ENCODE measurements around the gene GALK1.

Gene GALK1

DNA sequence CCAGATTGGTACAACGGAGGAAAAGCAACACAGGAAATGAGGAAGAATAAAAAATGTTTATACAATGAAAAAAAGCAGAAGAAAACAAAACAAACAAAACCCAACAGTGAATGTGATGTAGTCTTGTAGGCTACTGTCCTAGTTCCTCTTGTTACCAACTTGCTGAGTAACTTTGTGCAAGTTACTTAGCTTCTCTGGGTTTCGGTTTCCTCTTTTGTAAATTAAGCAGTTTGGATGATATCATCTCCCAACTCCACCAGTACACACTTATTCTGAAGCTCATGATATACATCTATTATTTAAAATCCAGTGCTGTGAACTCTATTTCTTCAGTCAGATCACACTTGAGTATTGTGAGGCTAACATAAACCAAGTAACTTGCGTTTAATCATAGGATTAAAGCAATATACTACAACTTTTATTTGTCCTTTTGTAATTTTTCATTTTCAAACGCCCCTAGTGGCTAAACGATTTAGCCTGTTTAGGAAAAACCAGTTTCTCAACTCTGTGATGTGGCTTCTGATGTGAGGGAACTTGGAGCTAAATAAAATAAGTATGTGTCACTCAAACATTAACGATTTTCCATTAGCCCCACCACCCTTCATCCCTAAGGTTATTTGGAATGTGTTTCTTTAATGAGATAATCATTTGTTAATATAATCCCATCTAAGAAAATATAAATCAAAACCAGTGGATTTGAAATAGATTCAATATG is 18.2 kb upstream of the GALK1 start:
- Histone ChIP-seq H3K79me2 (ENCODE audit: insufficient read depth, low read length) (peaks cover 45% of the 10 kb centered on the region), H3K27me3 (ENCODE audit: low read length) (no peaks in the 10 kb centered on the region), H4K20me1 (ENCODE audit: low read depth, low read length) (peaks cover 6% of the 10 kb centered on the region), H3K36me3 (ENCODE audit: low read length) (peaks cover 6% of the 10 kb centered on the region; the same call in 1 of the 2 replicates), H2AFZ (ENCODE audit: low read depth, low read length, severe bottlenecking) (peak overlapping the region; percentile 67), H3K4me3 (ENCODE audit: insufficient read depth, low read length, poor library complexity, severe bottlenecking) (peak overlapping the region; percentile 73), H3K9ac (ENCODE audit: low read length) (peak overlapping the region; percentile 98), H3K4me2 (ENCODE audit: low read depth, low read length, poor library complexity, severe bottlenecking) (peak overlapping the region; percentile 97), H3K27ac (ENCODE audit: low read depth, low read length) (peak overlapping the region; percentile 96), H3K9me2 (replicated peaks; ENCODE audit: insufficient read depth, low read length) (no peaks in the 10 kb centered on the region), H3F3A (ENCODE audit: insufficient read depth) (peaks cover 44% of the 10 kb centered on the region), H3K9me3 (ENCODE audit: insufficient read depth, low read length) (0 out of 2 replicates have a peak, but pooled peaks cover 3% of the 10 kb centered on the region)
- TF ChIP-seq, protein P1, sequence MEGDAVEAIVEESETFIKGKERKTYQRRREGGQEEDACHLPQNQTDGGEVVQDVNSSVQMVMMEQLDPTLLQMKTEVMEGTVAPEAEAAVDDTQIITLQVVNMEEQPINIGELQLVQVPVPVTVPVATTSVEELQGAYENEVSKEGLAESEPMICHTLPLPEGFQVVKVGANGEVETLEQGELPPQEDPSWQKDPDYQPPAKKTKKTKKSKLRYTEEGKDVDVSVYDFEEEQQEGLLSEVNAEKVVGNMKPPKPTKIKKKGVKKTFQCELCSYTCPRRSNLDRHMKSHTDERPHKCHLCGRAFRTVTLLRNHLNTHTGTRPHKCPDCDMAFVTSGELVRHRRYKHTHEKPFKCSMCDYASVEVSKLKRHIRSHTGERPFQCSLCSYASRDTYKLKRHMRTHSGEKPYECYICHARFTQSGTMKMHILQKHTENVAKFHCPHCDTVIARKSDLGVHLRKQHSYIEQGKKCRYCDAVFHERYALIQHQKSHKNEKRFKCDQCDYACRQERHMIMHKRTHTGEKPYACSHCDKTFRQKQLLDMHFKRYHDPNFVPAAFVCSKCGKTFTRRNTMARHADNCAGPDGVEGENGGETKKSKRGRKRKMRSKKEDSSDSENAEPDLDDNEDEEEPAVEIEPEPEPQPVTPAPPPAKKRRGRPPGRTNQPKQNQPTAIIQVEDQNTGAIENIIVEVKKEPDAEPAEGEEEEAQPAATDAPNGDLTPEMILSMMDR (IDR thresholded peaks at IDR 0.05; ENCODE audit: insufficient read depth, low read length, poor library complexity, severe bottlenecking), result peak; percentile 79
- no peak for TF ChIP-seq EZH2phosphoT487 (conservative IDR thresholded peaks at IDR 0.05; ENCODE audit: low read length)

DNA sequence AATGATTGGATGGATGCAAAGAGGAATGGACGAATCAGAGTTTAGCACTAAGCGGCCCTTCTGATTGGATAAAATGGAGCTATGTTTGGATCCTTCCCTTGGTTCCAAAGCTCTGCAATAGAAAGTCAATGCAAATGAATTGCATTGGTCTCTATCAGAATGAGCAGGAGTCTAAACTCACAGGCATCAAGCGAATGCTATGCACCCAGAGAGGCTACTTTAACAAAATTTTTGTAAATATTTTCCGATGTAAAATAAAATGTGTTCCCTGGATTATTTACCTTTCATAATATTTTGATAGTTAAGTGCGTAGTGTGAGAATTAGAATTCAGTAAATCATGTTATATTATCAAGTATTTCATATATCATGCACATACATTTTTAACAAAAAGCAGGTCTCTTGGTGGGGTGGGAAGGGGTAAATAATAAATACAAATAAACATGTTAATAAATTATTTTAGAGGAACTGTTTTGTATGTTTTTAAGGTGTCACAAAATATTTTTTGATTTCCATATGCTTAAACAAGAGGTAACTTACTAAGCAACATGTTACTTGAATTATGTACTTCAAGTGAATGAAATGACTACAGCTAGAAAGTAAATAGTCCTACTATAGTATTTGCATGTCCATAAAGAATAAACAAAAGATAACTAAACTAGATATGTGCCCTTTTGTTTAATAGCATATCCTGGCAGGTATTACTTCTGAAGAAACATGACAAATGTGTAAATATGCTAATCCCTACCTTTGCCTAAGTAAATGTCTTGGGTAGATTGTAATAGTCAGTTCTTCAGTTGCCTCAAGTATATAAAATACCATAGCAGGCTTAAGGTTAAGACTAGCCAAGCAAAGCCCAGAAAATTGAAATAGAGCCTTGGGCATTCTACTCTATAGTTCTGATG is 15.2 kb upstream of the GALK1 start:
- Histone ChIP-seq H3K9ac (ENCODE audit: low read length) (no peak overlapping the region), H3K9me2 (replicated peaks; ENCODE audit: insufficient read depth, low read length) (no peaks in the 10 kb centered on the region), H3K79me2 (ENCODE audit: insufficient read depth, low read length) (peaks cover 25% of the 10 kb centered on the region), H2AFZ (ENCODE audit: low read depth, low read length, severe bottlenecking) (no peak overlapping the region), H3F3A (ENCODE audit: insufficient read depth) (peaks cover 63% of the 10 kb centered on the region), H3K27me3 (ENCODE audit: low read length) (no peaks in the 10 kb centered on the region), H3K27ac (ENCODE audit: low read depth, low read length) (peak overlapping the region; percentile 49; the same call in 1 of the 2 replicates), H3K4me3 (ENCODE audit: insufficient read depth, low read length, poor library complexity, severe bottlenecking) (peak overlapping the region; percentile 20), H3K4me2 (ENCODE audit: low read depth, low read length, poor library complexity, severe bottlenecking) (peak overlapping the region; percentile 48), H3K36me3 (ENCODE audit: low read length) (peaks cover 18% of the 10 kb centered on the region), H3K9me3 (ENCODE audit: insufficient read depth, low read length) (0 out of 2 replicates have a peak, but pooled peaks cover 3% of the 10 kb centered on the region), H4K20me1 (ENCODE audit: low read depth, low read length) (peaks cover 20% of the 10 kb centered on the region)
- TF ChIP-seq, protein P1 (IDR thresholded peaks at IDR 0.05; ENCODE audit: insufficient read depth, low read length, poor library complexity, severe bottlenecking), result no peak
- no peak for TF ChIP-seq EZH2phosphoT487 (conservative IDR thresholded peaks at IDR 0.05; ENCODE audit: low read length)

DNA sequence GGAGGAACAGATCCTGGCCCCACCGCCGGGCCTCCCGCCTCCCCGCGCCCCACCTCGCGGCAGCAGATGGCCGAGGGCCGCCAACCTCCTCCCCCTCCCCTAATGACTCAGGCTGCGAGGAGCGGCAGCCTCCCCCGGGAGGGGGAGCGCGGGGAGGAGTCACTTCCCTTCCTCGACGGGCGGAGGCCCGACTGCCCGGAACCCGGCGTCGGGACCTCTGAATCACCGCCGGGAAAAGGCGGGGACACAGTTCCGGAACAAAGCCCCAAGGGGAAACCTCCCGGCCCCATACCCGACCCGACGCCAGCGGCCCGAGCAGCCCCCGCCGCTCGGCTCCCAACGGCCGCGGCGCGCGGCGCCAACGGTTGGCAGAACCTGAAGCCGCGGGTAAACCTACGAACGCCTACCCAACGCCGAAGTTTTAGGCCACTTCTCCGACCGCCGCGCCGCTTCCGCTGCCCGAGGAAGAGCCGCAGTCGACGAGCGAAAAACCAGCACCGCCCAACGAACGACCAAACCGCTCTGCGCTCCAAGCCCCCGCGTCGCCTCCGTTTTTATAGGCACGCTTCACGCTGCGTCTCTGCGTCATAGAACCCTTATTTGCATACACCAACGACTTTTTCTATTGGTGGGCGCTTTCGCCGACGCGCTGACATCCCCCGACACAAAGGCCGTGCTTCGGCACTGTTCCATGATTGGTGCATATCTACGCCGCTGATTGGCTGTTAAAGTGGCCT is 14.4 kb upstream of the GALK1 start:
- no peaks in the 10 kb centered on the region for H3K9me2 ChIP-seq (replicated peaks; ENCODE audit: insufficient read depth, low read length)
- H3K27ac ChIP-seq (ENCODE audit: low read depth, low read length), result peak overlapping the region; percentile 74
- H3K27me3 ChIP-seq (ENCODE audit: low read length), result no peaks in the 10 kb centered on the region
- peaks cover 61% of the 10 kb centered on the region for H3F3A ChIP-seq (ENCODE audit: insufficient read depth)
- peaks cover 22% of the 10 kb centered on the region for H3K79me2 ChIP-seq (ENCODE audit: insufficient read depth, low read length)
- H3K9me3 ChIP-seq (ENCODE audit: insufficient read depth, low read length), result 0 out of 2 replicates have a peak, but pooled peaks cover 3% of the 10 kb centered on the region
- H4K20me1 ChIP-seq (ENCODE audit: low read depth, low read length), result peaks cover 20% of the 10 kb centered on the region
- H3K4me2 ChIP-seq (ENCODE audit: low read depth, low read length, poor library complexity, severe bottlenecking), result peak overlapping the region; percentile 70
- no peak overlapping the region for H2AFZ ChIP-seq (ENCODE audit: low read depth, low read length, severe bottlenecking)
- H3K4me3 ChIP-seq (ENCODE audit: insufficient read depth, low read length, poor library complexity, severe bottlenecking), result peak overlapping the region; percentile 73
- H3K36me3 ChIP-seq (ENCODE audit: low read length), result peaks cover 18% of the 10 kb centered on the region
- TF ChIP-seq, protein P1 (IDR thresholded peaks at IDR 0.05; ENCODE audit: insufficient read depth, low read length, poor library complexity, severe bottlenecking), result no peak
- no peak for TF ChIP-seq EZH2phosphoT487 (conservative IDR thresholded peaks at IDR 0.05; ENCODE audit: low read length)
- peak overlapping the region; percentile 92 for H3K9ac ChIP-seq (ENCODE audit: low read length)

Measured in SU-DHL-6 (cell line).